Measurements from ENCODE around the gene SLC24A3.

The SLC24A3 gene

DNA sequence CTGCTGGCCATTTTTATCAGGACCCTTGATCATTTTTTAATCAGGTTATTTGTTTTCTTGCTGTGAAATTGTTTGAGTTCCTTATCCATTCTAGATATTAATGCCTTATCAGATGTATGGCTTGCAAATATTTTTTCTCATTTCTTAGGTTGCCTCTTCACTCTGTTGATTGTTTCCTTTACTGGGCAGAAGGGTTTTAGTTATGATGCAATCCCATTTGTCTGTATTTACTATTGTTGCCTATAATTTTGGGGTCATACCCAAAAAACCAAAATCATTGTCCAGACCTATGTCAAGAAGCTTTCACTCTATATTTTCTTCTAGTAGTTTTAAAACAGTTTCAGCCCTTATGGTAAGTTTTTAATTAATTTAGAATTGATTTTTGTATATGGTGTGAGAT, 172.5 kb downstream of the SLC24A3 start:
- DNase-seq (ENCODE audit: low spot score) = no peak

DNA sequence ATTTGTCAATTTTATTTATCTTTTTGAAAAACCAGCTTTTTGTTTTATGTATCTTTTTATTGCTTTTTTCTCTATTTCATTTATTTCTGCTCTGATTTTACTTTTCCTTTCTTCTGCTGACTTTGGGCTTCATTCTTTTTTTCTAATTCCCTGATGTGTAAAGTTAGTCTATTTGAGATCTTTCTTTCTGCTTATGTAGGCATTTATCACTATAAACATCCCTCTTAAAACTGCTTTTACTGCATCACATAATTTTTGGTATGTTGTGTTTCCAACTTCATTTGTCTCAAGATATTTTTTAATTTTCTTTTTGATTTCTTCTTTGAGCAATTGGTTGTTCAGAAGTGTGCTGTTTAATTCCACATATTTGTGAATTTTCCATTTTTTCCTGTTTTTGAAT, 174.8 kb downstream of the SLC24A3 start:
- DNase-seq (ENCODE audit: low spot score) = no peak

DNA sequence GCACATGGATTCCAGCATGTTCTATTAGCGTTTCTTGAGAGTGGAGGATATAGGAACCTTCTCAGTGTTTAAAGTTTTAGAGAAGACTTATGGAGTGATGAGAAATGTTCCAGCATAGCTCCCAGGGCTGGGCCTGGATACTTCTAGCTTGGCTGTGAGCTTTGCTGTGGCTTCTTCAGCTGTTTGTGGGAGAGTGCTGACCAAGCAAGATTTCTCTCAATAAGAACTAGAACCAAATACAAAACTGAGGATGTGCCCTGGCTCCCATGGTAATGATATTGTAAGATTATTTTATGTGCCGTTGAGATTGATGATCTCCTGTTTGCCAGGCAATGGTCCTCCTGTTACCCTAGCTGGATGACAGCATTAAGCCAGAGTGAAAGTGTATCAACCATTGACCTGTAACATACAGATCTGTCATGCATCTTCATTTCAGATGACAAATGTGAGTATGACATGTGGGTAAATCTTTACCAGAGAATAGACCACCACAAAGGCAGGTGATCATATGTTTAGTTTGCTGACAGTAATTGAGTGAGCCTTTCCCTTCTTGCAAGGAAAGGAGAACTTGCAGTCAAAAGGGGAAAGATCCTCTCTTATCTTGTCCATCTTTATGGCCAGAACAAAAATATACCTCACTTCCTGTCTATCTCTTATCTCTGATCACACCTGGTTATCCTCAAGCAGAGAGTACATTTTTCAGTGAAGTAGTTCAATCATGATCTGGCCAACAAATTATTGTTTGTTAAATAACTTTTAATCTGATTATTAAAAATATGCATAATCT, 180.1 kb downstream of the SLC24A3 start:
- no peak for DNase-seq (ENCODE audit: low spot score)

DNA sequence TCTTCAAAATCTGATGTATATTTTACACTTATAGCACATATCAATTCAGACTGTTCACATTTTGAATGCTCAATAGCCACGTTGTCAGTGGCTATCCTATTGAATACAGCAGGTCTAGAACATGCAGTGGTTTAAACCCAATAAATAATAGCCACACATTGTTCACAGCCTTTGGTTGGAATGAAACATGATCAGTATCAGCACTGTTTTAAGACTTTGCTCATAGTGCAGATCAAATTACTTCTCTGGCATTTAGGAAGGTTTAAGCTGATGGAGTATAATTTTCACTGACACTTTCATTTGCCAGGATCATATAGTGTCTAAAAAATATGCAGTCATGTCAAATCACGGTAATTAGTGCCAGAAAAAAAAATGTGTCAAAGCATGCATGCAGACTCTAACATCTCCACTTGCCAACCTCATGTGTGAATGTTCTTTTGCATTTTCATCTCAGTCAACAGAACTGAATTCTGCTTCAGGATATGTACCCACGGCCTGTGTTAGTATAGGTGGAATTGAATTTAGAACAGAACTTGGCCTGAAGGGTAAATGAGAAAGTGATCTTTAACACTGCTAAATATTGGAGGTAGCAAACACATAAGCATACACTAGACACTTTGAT, 184.1 kb downstream of the SLC24A3 start:
- DNase-seq (ENCODE audit: low spot score) = no peak

DNA sequence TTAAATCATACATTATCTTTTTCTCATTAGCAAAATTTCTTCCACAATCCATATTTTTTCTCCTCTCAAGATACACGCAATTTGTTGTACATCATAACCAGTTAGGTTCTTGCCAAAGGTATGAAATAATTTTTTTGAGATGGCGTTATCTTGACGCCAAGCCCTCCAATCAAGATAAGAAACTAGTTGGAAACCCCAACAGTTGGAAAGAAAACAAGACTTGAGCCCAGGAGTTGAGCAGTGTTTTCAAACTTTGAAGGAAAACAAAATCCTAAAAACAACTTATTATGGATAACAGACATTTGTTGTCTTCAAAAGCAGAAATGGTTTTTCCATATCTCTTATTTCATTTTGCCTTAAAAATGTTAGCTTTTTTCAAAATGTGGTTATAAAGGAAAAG, 184.8 kb downstream of the SLC24A3 start:
- no peak for DNase-seq (ENCODE audit: low spot score)

DNA sequence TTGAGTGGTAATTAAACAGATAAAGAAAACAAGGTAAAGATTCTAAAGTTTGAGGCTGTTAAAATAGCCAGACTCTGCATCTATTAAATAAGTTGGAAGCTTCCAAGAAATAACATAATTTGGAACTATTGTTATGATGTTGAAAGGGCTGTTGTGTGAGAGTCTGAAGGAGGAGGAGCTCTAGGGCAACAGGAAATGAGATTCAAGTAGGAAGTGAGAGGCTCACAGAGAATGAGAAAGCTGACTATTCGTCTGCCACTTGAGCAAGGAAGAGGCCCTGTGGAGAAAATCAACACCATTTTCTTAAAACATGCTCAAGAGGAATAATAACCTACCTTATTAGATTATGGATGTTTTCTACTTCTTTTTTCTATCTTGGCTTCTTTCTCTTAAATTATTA, 185.2 kb downstream of the SLC24A3 start:
- DNase-seq (ENCODE audit: low spot score) = no peak

DNA sequence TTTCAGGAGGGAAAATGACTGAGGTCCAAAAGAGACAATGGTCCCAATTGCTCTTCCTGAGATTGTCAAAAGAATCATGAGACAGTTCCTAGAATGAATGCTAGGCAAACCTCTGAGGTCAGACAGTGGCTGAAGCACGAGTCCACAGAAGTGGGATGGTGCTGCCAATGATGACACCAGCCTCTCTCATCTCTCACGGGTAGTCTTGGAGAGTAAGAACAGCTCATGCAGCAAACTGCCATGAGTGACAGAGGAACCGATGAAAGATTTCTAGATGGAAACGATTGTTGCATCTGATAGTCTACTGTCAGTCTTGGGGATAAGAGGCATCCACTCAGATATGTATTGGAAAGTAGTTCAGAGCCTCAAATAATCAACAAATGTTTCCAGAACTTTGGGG, 188.7 kb downstream of the SLC24A3 start:
- no peak for DNase-seq (ENCODE audit: low spot score)

DNA sequence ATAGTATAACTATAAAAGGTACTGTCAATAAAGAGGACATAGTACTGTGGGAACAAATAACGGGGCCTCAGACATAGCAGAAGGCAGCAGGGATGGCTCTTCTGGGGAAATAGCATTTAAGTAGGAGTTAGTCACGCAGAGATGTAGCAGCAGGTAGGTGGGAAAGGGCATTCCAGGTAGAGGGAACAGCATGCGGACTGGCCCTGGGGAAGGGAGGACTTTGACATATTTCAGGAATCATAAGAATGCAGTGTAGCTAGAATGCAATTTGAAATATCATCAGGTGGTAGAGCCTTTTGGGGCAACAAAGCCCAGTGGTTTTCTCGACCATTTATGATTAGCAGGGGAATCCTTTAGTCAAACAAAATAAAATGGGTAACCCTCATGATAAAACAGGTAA, 191.1 kb downstream of the SLC24A3 start:
- DNase-seq (ENCODE audit: low spot score) = no peak

DNA sequence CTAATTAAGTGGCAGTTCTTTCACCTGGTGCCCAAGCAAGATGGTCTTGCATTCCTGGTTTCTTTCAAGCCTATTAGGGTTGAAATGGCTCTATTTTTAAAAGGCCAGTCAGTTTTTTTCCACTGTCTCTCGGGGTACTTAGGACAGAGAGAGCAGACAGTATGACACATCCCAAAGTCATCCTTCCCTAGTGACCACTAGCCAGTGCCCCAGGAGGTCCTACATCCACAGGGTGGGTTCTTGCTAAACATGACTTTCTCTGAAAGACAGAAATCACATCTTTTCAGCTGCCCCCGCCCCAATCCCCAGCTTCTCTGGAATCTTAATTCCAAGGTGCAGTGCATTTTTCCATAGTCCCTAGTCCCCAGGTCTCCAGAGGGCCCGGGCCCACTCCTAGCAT, 192.4 kb downstream of the SLC24A3 start:
- no peak for DNase-seq (ENCODE audit: low spot score)

DNA sequence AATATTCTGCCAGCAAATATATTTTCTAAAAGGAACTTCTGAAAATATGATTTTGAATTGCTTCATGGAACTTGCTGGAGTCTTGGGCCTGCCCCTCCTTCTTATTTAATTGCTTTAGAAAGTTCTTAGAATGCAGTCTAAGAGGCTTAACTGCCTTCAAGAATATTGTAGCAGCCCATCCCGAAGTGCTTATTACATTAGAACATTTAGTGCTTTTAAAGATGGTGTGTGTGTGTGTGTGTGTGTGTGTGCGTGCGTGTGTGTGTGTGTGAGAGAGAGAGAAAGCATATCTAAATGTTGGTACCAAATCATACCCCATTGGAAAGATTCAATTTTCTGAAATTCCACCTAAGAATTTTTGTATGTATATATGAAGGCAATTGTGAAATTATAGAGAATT, 193.5 kb downstream of the SLC24A3 start:
- DNase-seq (ENCODE audit: low spot score) = no peak

DNA sequence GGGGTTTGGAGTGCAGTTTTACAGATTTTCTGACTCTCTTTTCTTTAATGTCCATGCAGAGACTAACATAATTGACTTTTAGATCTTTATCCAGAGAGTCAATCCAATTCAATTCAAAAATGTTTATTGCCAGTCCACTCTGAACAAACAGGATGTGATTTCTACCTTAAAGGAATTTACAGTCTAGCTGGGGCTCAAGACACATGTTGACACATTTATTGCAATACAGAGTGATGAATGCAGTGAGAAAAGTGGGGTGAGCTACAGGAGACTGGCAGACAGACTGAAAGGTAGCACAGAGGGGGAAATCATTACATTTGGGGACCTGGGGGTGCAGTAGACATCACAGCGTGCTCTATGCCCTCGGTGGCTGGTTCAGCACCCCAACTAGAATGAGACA, 193.9 kb downstream of the SLC24A3 start:
- no peak for DNase-seq (ENCODE audit: low spot score)

DNA sequence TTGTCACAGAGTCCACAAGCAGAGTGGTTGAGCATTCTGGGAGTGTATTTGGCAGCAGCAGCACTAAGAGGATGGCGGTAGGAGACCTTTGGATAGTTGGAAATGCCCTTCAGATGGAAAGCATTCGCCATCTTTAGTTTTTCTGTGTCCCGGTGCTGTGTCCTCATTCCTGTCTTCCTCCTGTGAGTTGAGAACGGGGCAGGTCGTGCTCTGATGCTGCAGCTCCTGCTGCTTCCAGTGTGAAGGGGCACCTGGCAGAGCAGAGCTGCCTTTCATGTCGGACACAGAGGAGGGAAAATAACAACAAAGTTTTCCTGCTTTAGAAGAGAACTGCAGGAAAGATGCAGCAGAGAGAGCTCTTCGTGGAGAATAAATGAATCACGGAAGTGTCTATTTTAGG, 194.8 kb downstream of the SLC24A3 start:
- no peak for DNase-seq (ENCODE audit: low spot score)

DNA sequence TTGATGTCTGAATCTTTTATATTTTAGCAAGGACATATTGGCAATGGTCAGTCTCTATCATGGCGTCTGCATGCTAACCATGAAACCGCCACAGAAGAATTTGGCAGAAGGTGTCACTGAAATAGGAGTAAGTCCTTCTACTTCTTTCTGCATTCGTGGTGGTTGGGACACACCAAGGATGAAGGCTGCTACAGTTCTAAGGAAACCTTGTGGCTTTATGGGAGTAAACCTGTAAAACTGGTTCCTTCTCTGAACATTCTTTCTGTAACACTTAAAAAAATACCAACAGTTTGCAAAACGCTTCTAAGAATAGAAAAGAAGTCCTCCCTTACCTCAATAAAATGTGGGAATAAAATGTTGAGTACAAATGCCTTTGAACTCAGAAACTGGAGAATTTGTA, 195.3 kb downstream of the SLC24A3 start:
- no peak for DNase-seq (ENCODE audit: low spot score)

DNA sequence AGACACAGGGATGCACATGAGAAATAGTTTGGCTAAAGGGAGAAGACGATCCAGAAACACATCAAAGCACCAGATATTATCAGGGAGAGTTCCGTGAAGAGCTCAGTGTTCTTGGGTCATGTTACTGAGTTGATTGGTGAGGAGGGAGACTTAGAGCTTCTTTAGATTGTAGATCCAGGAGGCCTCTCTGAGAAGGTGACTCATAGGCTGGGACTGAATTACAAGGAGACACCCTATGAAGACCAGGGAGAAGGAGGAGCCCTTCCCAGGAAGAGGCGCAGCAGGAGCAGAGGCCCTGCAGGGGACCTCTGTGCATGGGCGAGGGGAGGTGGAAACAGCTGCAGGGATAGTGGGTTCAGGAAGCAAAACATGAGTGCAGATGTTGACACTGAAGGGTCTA, 196.5 kb downstream of the SLC24A3 start:
- DNase-seq (ENCODE audit: low spot score) = no peak

DNA sequence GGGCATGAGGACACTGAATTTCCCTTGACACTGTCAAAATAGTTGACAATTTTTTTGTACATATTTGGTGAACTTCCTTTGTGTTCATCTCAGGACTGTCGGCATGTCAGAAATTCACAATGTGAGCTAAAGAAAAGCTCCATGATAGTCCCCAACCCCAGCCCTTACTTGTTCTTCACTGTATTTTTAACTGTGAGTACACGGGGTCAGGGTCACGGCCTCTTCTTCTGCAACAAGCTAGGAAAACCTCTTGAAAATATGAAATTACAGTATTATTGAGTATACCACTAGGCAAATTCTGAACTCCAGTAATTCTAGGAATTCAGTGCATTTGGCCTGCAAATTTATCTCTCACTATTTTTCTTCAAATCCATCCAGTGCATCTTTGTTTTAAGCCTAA, 199.4 kb downstream of the SLC24A3 start:
- DNase-seq (ENCODE audit: low spot score) = no peak

DNA sequence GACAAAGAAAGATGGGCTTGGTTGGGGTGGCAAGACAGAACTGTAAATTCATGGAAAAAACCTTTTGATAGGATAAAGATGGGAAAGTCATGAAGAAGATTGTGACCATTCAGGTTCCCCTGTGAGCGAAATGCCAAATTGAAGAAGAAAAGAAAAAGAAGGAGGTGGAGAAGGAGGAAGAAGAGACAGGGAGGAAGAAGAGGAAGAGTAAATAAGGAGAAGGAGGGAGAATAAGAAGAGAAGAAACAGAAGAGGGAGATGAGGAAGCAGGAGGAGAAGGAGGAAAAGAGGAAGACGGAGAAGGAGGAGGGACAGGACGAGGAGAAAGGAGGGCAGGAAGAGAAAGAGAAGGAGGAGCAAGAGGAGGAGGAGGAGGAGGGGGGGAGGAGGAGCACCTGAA, 199.8 kb downstream of the SLC24A3 start:
- DNase-seq (ENCODE audit: low spot score) = no peak

DNA sequence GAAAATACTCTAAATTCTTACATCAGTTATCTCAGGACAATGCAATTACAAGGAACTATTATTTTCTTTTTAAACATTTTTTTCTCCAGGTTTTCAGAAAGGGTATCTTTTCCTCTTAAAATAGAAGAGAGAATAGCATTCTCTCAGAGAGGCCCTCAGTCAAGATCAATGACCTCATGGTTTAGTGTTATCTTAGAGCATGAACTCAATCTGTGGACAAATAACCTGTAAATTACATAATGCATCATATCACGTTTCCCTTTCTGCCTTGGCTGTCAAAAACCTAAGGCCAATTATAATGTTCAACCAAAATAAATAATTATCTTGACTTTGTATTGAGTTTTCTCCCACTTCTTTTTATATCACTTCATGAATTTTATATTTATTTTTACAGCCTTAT, 202.2 kb downstream of the SLC24A3 start:
- no peak for DNase-seq (ENCODE audit: low spot score)

DNA sequence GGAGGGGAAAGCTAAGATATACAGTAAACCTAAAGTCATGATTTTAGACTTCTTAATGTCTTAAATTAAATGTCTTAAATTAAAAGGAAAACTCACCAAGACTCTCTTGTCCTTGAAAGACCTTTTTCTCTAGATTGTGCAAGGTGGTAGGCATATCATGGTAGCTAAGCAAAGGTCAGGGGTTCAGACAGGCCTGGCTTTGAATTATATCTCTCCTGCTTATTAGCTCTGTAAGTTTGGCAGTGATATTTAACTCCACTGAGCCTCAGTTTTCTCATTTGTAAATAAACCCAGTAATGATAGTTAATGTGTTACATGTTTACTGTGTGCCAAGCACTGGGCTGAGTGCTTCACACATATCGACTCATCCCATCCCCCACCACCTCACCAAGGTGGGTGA, 203.3 kb downstream of the SLC24A3 start:
- DNase-seq (ENCODE audit: low spot score) = no peak

DNA sequence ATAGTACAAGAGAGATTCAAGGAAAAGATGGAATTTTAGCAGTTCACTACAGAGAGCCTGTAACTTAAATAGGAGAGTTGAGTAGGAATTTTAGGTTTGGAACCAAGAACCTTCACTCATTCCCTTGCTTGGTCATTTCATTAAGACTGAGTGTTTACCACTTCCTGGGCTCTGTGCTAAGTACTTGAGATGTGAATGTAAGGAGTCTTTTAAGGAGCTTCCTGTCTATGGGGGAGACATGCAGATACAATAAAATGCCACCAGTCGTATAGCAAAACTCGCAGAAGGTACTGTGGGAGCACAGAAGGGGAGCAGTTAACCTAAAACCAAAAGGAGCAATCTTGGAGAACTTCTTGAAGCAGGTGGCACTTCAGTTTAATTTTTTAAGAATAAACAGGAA, 204.2 kb downstream of the SLC24A3 start:
- DNase-seq (ENCODE audit: low spot score) = no peak

DNA sequence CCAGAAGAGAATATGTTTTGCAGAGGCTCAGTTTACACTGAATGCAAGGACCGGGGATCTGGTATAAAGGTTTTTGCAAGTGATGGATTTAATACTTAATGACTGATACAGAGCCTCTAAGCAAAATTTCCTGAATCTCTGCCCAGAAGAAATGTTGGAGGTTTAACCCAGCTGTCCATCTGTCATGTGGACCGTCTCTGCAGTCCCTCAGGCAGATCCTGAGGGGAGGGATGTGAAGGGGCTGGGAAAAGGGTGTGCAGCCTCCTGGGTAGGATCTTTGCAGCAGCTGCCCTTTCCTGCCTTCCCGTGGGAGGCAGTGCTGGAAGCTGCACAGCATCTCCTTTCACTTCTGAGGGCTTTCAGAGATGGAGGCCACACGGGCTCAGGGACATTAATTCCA, 207.0 kb downstream of the SLC24A3 start:
- no peak for DNase-seq (ENCODE audit: low spot score)

DNA sequence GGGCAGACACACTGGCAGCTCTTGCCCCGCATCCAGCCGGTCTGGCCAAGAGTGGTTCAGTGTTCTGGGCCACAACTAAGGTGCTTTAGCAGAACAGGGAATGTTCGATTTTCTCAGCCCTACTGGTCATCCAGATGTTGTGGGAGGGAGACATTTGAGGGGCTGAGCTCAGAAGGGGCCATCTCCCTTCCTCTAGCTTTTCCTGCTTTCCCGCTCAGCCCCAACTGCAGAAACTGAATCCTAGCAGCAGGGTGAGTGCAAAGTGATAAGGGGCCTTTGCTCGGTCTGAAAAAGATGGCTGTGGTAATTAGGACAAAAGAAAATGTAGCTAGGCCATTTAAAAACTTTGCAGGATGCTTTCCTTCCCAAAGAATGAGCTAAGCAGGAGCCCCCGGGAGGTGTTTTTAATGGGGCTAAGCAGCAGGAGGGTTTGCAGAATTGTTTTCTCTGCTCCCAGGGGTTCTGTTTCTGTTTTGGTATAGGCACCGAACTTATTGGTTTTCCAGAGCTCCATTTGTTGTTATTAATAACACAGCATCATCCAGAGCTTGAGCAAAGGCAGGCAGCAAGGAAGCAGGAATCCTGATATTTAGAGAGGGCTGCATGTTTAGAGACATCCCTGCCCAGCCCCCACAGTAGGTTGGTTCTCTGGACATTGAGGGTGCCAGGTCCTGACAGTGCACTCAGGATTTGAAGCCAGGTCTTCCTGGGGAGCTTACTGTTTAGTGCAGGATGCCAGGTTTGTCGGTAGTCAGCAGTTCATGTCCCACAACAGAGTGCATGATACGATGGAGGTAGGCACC, 210.9 kb downstream of the SLC24A3 start:
- DNase-seq (ENCODE audit: low spot score) = no peak

DNA sequence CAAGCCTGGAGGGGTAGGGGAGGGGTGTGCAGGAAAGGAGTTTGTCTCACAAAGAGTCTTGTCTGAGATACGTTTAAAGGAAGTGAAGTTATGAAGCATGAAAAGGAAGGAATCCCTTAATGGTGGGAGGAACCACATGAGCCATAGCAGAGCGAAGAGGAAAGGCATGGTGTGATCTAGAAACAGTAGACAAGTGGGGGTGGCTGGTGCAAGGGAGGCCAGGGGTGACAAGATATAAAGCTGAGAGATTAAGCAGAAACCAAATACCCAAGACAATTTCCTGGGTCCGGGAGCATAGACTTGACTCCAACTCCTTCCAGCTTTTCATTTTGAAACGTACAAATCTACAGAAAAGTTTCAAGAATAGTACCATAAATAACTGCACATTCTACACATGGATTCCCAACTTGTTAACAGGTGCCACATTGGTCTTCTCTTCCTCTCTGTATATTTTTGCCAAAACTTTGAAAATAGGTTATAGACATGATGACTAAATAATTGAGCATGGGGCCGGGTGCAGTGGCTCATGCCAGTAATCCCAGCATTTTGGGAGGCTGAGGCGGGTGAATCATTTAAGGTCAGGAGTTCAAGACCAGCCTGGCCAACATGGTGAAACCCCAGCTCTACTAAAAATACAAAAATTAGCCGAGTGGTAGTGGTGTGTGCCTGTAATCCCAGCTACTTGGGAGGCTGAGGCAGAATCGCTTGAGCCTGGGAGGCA, 211.6 kb downstream of the SLC24A3 start:
- no peak for DNase-seq (ENCODE audit: low spot score)

DNA sequence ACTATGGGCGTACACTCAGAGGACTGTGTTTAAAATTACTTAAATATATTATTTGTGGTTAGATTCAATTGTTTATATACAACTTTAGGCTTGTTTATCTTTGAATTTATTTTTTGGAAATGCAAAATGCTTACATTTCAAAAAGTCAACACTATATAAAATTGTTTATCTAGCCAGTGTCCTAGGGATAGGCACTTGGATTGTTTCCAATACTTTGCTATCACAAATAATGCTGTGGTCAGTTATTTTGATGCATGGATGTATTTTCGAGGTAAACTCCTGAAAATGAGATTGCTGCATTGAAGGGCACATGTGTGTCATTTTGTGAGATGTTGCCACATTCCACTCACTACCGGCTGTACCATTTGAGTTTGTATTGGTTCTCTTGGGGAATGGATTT, 213.9 kb downstream of the SLC24A3 start:
- no peak for DNase-seq (ENCODE audit: low spot score)
